ENCODE measurements around the gene FCHO1.
A peak's percentile ranks its signal among the peaks of the same experiment; 100 is the strongest.

DNA sequence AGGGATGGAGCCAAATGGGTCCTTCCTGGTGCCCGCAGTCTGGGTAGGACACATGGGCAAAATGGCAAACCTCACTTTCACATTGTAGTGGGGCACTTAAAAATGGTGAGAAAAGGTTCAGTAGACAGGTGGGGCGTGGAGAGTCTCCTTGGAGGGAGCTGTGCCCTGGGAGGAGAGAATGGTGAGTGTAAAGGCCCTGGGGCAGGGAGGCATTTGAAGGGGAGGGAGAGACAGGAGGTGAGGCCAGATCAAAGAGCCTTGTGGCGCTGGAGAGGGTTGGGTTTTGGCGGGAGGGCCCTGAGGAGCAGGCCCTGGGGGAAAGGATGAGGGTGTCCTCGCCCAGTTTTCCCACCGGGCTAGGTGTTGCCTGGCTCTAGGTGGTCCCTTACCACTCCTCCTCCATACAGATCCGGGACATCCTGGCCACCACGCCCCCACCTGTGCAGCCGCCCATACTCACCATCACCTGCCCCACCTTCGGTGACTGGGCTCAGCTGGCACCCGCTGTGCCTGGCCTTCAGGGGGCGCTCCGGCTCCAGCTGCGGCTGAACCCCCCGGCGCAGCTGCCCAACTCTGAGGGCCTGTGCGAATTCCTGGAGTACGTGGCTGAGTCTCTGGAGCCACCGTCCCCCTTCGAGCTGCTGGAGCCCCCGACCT lies 25.7 kb upstream of the FCHO1 start:
- TF ChIP-seq, protein P1, sequence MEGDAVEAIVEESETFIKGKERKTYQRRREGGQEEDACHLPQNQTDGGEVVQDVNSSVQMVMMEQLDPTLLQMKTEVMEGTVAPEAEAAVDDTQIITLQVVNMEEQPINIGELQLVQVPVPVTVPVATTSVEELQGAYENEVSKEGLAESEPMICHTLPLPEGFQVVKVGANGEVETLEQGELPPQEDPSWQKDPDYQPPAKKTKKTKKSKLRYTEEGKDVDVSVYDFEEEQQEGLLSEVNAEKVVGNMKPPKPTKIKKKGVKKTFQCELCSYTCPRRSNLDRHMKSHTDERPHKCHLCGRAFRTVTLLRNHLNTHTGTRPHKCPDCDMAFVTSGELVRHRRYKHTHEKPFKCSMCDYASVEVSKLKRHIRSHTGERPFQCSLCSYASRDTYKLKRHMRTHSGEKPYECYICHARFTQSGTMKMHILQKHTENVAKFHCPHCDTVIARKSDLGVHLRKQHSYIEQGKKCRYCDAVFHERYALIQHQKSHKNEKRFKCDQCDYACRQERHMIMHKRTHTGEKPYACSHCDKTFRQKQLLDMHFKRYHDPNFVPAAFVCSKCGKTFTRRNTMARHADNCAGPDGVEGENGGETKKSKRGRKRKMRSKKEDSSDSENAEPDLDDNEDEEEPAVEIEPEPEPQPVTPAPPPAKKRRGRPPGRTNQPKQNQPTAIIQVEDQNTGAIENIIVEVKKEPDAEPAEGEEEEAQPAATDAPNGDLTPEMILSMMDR (conservative IDR thresholded peaks at IDR 0.05; ENCODE audit: low read depth in 2 of 2): peak; percentile 72 to 88
- no peak for TF ChIP-seq CREB1 (CRISPR knock-in tag; IDR thresholded peaks at IDR 0.05; ENCODE audit: low read depth)
- no peak for TF ChIP-seq POLR2AphosphoS5 (IDR thresholded peaks at IDR 0.05; ENCODE audit: low read depth)
- TF ChIP-seq EZH2phosphoT487 (IDR thresholded peaks at IDR 0.05; ENCODE audit: unreplicated experiment): no peak
- TF ChIP-seq, protein P2, sequence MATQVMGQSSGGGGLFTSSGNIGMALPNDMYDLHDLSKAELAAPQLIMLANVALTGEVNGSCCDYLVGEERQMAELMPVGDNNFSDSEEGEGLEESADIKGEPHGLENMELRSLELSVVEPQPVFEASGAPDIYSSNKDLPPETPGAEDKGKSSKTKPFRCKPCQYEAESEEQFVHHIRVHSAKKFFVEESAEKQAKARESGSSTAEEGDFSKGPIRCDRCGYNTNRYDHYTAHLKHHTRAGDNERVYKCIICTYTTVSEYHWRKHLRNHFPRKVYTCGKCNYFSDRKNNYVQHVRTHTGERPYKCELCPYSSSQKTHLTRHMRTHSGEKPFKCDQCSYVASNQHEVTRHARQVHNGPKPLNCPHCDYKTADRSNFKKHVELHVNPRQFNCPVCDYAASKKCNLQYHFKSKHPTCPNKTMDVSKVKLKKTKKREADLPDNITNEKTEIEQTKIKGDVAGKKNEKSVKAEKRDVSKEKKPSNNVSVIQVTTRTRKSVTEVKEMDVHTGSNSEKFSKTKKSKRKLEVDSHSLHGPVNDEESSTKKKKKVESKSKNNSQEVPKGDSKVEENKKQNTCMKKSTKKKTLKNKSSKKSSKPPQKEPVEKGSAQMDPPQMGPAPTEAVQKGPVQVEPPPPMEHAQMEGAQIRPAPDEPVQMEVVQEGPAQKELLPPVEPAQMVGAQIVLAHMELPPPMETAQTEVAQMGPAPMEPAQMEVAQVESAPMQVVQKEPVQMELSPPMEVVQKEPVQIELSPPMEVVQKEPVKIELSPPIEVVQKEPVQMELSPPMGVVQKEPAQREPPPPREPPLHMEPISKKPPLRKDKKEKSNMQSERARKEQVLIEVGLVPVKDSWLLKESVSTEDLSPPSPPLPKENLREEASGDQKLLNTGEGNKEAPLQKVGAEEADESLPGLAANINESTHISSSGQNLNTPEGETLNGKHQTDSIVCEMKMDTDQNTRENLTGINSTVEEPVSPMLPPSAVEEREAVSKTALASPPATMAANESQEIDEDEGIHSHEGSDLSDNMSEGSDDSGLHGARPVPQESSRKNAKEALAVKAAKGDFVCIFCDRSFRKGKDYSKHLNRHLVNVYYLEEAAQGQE (IDR thresholded peaks at IDR 0.05; ENCODE audit: unreplicated experiment): no peak
- no peak for TF ChIP-seq JUNB (IDR thresholded peaks at IDR 0.05; ENCODE audit: unreplicated experiment)
- TF ChIP-seq EZH2 (IDR thresholded peaks at IDR 0.05; ENCODE audit: low read depth, unreplicated experiment): no peak
- TF ChIP-seq, protein P3, sequence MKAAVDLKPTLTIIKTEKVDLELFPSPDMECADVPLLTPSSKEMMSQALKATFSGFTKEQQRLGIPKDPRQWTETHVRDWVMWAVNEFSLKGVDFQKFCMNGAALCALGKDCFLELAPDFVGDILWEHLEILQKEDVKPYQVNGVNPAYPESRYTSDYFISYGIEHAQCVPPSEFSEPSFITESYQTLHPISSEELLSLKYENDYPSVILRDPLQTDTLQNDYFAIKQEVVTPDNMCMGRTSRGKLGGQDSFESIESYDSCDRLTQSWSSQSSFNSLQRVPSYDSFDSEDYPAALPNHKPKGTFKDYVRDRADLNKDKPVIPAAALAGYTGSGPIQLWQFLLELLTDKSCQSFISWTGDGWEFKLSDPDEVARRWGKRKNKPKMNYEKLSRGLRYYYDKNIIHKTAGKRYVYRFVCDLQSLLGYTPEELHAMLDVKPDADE (IDR thresholded peaks at IDR 0.05): no peak
- TF ChIP-seq ZNF331 (CRISPR knock-in tag; IDR thresholded peaks at IDR 0.05; ENCODE audit: low read depth): no peak
- TF ChIP-seq STAT1 (IDR thresholded peaks at IDR 0.05; ENCODE audit: unreplicated experiment): no peak
- TF ChIP-seq NANOG (IDR thresholded peaks at IDR 0.05; ENCODE audit: borderline replicate concordance): no peak
- no peak for TF ChIP-seq ZNF114 (CRISPR knock-in tag; IDR thresholded peaks at IDR 0.05)
- TF ChIP-seq, protein P4, sequence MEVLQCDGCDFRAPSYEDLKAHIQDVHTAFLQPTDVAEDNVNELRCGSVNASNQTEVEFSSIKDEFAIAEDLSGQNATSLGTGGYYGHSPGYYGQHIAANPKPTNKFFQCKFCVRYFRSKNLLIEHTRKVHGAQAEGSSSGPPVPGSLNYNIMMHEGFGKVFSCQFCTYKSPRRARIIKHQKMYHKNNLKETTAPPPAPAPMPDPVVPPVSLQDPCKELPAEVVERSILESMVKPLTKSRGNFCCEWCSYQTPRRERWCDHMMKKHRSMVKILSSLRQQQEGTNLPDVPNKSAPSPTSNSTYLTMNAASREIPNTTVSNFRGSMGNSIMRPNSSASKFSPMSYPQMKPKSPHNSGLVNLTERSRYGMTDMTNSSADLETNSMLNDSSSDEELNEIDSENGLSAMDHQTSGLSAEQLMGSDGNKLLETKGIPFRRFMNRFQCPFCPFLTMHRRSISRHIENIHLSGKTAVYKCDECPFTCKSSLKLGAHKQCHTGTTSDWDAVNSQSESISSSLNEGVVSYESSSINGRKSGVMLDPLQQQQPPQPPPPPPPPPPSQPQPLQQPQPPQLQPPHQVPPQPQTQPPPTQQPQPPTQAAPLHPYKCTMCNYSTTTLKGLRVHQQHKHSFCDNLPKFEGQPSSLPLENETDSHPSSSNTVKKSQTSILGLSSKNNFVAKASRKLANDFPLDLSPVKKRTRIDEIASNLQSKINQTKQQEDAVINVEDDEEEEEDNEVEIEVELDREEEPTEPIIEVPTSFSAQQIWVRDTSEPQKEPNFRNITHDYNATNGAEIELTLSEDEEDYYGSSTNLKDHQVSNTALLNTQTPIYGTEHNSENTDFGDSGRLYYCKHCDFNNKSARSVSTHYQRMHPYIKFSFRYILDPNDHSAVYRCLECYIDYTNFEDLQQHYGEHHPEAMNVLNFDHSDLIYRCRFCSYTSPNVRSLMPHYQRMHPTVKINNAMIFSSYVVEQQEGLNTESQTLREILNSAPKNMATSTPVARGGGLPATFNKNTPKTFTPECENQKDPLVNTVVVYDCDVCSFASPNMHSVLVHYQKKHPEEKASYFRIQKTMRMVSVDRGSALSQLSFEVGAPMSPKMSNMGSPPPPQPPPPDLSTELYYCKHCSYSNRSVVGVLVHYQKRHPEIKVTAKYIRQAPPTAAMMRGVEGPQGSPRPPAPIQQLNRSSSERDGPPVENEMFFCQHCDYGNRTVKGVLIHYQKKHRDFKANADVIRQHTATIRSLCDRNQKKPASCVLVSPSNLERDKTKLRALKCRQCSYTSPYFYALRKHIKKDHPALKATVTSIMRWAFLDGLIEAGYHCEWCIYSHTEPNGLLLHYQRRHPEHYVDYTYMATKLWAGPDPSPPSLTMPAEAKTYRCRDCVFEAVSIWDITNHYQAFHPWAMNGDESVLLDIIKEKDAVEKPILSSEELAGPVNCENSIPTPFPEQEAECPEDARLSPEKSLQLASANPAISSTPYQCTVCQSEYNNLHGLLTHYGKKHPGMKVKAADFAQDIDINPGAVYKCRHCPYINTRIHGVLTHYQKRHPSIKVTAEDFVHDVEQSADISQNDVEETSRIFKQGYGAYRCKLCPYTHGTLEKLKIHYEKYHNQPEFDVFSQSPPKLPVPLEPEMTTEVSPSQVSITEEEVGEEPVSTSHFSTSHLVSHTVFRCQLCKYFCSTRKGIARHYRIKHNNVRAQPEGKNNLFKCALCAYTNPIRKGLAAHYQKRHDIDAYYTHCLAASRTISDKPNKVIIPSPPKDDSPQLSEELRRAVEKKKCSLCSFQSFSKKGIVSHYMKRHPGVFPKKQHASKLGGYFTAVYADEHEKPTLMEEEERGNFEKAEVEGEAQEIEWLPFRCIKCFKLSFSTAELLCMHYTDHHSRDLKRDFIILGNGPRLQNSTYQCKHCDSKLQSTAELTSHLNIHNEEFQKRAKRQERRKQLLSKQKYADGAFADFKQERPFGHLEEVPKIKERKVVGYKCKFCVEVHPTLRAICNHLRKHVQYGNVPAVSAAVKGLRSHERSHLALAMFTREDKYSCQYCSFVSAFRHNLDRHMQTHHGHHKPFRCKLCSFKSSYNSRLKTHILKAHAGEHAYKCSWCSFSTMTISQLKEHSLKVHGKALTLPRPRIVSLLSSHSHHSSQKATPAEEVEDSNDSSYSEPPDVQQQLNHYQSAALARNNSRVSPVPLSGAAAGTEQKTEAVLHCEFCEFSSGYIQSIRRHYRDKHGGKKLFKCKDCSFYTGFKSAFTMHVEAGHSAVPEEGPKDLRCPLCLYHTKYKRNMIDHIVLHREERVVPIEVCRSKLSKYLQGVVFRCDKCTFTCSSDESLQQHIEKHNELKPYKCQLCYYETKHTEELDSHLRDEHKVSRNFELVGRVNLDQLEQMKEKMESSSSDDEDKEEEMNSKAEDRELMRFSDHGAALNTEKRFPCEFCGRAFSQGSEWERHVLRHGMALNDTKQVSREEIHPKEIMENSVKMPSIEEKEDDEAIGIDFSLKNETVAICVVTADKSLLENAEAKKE (CRISPR knock-in tag; IDR thresholded peaks at IDR 0.05): no peak

All from GM23338 (cell line).